GM19025 (cell line): ENCODE measurements around the gene LUM.

Source experiments
- ATAC-seq: cut with Tn5 transposase; IDR thresholded peaks from one replicate; pipeline ENCODE4 v1.9.1; 2021; ENCODE audit warnings: mild to moderate bottlenecking, low read depth, moderate library complexity; ENCODE audit not compliant: unreplicated experiment

LUM gene

DNA sequence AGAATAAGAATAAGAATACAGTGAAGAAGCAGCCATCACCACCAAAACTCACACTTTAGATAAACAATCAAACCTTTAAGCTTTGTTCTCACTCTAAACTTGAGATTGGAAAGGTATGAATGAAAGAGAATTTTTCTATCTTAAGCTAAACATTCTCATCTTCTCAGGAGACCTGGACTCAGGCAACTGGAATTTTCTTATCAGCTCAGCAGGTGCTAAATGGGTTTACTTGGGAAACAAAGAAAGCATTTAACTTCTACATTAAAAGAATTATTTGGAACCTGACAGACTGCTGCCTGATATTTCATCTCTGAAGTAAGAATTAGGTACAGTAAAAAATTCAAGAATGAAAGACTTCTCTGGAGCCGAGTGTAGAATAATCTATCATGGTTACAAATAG is 32.8 kb downstream of the LUM start:
- ATAC-seq = no peak

GRCh38 chr12:91077228-91077954 is 33.9 kb downstream of the LUM start:
- ATAC-seq = no peak

DNA sequence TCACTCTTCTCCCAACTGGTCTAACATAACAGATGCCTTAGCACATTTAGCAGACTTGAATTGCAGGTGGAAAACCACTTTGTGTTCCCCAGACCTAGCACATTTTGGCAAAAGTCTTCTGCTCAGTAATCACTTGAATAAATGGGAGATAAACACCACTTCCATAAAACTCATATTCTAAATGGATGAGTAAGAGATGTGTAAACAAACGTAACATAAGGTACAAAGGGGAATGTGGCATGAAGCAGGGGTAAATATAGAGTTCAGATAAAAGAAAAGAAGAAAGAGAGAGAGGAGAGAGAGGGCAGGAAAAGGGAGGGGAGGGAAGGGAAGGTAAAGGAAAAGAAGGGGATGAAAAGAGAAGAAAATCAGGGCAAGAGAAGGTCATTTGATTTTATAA is 36.4 kb downstream of the LUM start:
- ATAC-seq = no peak

GRCh38 chr12:91074154-91074709 is 37.1 kb downstream of the LUM start:
- no peak for ATAC-seq

- no peak for ATAC-seq
Observed at GRCh38 chr12:91073426-91073825, 37.9 kb downstream of the LUM start.

GRCh38 chr12:91072931-91073330 is 38.4 kb downstream of the LUM start:
- no peak for ATAC-seq

DNA sequence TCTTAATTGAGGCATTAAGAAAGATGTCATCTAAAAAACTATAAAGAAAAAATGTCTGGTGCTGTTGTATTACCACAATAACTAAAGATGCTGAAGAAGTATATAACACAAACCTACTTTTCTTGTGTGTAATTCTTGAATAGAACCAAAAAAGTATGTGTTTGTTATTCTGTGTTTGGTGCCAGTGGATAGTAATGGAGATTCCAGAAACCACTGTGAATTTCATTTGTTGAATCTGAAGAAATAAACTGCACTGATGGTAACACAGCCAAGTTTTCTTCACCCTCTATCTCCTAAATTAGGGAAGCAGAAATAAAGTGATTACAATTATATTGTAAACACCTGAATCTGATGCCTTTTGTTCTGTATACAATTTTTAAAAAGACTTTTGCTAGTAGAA is 40.4 kb downstream of the LUM start:
- ATAC-seq = no peak

GRCh38 chr12:91065396-91065795 is 45.9 kb downstream of the LUM start:
- no peak for ATAC-seq

- ATAC-seq = no peak
Observed at GRCh38 chr12:91064640-91065039, 46.7 kb downstream of the LUM start.

DNA sequence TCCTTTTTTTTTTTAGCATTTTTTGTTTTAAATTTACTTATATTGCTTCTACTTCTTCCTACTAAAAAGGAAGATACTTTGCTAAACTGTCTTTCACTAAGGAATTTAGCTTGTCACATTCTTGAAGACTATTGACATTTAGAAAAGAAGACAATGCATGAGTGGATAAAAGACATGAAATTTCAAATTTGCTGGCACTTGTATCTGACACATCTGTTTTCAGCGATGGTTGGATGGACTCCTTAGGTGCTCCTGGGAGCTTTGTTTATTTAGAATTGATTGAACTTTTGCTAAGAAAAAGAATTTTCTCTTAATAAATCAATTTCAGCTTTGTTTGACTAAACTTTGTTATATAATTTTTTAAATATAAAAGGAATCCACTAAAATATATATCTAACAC is 50.2 kb downstream of the LUM start:
- no peak for ATAC-seq

DNA sequence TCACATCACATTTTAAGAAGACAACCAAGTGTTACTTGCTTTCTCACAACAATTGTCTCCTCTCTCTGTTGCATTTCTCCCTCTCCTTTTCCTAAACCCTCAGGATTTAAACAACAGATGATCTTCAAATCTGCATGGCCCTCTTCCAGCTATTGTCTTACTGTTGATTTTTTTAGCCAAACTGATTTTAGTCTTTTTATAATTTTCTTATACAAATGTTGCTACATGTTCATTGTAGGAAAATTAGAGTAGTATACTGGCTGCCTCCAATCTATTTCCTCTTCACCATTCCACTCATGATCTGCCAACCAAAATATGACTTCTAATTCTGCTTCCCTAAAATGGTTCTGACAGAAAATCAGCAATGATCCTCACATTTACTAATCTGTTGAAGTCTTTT is 52.1 kb downstream of the LUM start:
- no peak for ATAC-seq

GRCh38 chr12:91058786-91059185 is 52.5 kb downstream of the LUM start:
- ATAC-seq = no peak

- no peak for ATAC-seq
Observed at GRCh38 chr12:91057368-91058165, 53.7 kb downstream of the LUM start, which contains the start of gene KERA. Gene KERA (minus strand): TSS chr12:91058024. CDS start chr12:91056281, 1,743 bp downstream.

DNA sequence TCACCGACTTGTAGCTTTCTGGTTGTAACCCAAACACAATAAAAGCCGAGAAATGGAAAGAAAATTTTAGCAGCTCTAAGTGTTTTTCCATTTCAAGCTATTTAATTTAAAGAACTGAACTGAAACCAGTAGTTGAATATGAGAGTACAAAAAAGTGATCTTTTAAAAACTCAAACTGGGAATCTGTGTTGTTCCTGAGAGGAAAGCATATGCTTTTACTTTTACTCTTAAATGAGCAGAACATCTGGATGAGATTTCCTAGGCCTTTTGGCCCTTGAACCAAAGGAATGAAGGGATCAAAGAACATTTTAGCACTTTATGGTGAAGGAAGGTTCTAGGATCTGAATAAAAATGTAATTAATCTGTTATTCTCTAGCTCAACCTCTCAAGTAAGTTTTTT is 54.8 kb downstream of the LUM start:
- ATAC-seq = no peak

GRCh38 chr12:91055976-91056375 is 55.3 kb downstream of the LUM start:
- ATAC-seq = no peak

- ATAC-seq = no peak
Observed at GRCh38 chr12:91053951-91054715, 57.2 kb downstream of the LUM start.
